NCI-H146 treated with DMSO at 0.1 percent for 48 hours (cell line): ENCODE data around the gene DNAH2.

ENCODE experiments used
- DNase-seq: peaks from one replicate; lab custom pipeline; 2025; ENCODE audit not compliant: unreplicated experiment; lab: John Stamatoyannopoulos, UW

Gene DNAH2

DNA sequence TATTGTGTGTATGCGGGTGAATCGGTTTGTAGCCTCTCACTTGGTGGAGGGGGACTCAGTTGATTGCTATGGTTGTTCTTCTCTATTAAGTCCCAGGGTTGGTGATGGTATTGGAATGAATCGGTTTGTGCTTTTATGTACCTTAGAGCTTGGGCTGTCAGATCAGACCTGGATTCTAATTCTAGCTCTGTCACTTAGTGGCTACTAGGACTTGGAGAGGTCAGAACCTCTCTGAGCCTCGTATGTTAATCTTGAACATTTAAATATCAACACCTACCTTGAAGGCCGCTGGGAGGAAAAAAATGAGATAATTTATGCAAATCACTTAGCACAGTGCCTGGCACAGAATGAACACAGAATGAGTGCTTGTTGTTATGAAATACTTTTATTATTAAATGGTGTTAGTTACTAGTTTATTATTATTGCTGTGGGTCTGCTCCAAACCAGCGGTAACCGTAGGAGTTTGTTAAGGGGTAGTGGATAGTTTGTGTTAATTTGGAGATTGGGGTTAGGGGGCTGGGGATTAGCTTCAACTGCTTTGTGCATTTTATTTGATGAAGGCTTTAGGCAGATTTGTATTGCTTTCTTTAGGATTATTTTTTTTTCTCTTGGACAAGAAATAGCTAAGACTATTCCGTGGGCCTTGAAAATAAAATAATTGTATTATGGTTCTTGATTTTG, 120.0 kb downstream of the DNAH2 start:
- no peak for DNase-seq

DNA sequence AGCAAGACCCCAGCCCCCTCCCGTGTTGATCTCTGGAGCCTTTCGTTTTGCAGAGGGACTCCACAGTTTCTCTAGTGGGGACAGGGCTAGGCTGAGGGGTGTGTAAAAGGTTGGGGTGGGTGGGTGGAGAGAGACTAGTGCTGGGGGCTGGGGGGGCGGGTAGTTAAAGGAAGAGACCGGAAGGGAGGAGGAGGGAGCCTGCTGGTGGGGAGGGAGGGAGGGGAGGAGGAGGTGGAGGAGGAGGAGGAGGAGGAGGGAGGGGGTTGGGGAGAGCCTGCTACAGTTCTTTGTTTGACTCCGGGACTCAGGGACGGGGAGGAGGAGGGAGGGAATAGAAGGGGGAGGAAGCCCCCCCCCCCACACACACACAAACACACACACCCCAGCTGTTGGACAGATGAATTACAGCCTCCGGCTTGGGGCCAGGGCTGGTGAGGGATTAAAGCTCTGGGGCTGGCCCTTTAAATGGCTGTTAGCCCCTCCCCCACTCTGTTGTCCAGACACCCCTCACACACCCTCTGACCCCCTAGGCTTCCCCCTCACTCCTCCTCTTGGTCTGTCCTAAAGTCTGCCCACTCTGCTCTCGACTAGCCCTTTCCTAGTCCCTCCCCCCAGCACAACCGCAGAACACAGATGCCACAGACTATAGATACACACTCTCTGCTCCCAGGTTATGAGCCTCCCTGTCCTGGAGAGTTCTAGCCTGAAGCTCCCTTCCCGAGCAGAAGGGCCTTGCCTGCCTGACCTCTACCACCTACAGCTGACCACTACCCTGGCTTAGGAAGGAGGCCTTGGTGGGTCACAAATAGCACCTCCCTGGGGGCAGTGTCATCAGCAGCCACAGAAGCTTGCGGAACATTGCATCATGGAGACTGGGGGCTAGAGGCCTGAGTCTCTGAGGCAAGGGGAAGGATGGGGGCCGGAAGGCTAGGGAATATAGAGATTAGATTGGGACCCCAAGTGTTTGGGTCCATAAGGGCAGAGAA, 120.8 kb downstream of the DNAH2 start:
- peak; percentile 6 for DNase-seq

DNA sequence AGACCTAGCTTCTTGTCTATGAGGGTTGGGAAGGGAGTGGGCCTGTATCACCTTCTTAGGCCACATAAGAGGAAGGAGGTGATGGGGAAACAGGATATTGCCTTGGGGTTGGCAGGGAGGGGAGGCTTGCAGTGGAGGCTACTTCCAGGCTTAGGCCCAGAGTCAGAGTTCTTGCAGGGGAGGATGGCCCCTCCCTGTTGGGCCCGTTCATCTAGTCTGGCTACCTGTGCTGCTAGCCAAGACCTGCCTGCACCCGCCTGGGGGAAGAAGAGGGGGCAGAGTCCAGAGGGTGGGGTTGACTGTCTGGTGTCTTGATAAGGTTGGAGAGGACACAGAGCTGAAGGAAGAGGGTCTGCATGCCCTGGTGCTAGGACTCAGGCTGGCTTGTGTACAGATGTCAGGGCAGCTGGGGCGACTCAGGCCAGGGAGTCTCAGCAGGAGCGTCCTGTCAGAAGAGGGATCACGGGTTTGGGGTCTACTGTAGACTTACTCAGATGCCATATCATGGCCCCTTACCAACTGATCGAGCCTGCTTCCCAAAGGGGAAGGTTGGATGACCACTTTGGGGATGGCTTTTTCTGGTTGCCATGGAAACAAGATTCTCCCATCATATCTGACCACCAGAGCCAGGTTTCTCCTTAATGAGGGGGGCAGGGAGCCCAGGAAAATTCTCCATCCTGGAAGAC, 121.8 kb downstream of the DNAH2 start:
- no peak for DNase-seq

- DNase-seq, result no peak
Measured at GRCh38 chr17:7839876-7840261, 122.3 kb downstream of the DNAH2 start.

GRCh38 chr17:7840441-7840840, 122.9 kb downstream of the DNAH2 start:
- no peak for DNase-seq

GRCh38 chr17:7840875-7841274, 123.3 kb downstream of the DNAH2 start:
- no peak for DNase-seq

DNA sequence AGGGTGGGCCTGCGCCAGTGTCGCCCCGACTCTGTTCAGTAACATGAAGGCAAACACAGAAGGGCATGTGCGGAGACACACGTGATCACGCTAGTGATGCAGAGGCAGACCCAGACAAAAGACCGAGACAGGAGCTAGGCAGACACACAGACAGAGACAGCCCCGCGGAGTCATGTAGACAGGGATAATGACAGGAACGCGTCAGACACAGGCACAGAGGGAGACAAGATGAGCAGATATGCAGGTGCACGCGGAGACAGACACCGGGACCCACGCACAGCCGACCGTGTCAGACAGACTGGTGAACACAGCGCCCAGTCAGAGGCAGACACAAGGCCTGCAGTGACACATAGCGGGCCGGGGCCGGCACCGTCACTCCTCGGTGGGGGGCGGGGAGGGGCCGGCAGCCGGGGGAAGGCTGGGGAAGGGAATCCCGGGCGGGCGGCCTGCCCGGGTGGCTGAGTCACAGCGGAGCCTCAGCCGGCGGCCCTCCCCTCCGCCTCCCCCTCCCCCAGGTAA, 123.9 kb downstream of the DNAH2 start:
- peak; percentile 58 for DNase-seq

DNA sequence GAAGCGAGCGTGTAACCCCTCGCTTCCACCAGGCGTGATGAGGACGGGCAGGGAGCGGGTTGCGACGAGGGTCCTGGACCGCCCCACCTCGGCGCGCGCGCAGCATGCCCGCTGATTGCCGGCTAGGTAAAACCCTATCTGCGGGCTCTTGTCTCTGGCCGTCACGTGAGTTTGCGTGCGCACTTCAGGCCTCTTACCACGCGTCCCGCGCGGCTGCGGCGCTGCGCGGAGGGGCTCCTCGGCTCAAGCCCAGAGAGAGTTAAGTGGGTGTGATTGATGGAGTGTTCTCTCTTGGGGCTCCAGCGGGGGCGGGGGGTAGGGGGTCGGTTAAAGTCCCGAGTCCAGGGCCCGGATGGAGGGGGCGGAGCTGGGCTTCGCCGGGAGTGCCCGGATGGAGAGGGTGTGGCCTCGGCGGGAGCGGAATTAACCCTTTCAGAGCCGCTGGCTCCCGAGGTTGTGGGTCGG, 124.4 kb downstream of the DNAH2 start:
- DNase-seq, result peak; percentile 70

GRCh38 chr17:7842380-7843256, 125.1 kb downstream of the DNAH2 start:
- DNase-seq, result peak; percentile 63

DNA sequence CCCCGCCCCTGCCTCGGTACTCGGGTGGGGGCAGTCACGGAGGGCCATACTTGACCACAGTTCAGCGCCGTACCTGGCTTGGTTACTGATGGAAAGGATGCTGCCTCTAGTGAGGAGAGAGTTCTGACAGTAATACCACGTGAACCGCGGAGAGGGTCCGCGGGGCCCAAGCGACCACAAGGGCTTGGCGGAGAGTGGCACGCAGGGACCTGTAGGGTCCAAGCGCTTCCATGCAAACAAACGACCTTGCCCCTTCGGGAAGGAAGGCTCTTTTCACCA, 125.7 kb downstream of the DNAH2 start:
- no peak for DNase-seq

- DNase-seq, result peak; percentile 81
Measured at GRCh38 chr17:7843536-7844291, 126.2 kb downstream of the DNAH2 start.

- peak; percentile 84 for DNase-seq
Measured at GRCh38 chr17:7844292-7845154, 127.0 kb downstream of the DNAH2 start.

GRCh38 chr17:7845359-7846062, 128.0 kb downstream of the DNAH2 start:
- no peak for DNase-seq

GRCh38 chr17:7846063-7846735, 128.7 kb downstream of the DNAH2 start:
- no peak for DNase-seq

GRCh38 chr17:7846765-7847661, 129.5 kb downstream of the DNAH2 start:
- DNase-seq, result no peak

GRCh38 chr17:7848131-7848579, 130.6 kb downstream of the DNAH2 start:
- DNase-seq, result no peak

DNA sequence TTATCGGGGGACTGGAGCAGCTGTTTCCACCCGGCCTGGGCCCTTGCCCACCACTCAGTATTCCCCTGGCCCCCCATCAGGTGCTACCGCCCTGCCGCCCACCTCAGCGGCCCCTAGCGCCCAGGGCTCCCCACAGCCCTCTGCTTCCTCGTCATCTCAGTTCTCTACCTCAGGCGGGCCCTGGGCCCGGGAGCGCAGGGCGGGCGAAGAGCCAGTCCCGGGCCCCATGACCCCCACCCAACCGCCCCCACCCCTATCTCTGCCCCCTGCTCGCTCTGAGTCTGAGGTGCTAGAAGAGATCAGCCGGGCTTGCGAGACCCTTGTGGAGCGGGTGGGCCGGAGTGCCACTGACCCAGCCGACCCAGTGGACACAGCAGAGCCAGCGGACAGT, 131.2 kb downstream of the DNAH2 start:
- DNase-seq, result no peak
